GM12873 (cell line): ENCODE measurements around the gene GCLC.

Experiments used
- CTCF ChIP-seq: IDR thresholded peaks from 2 replicates; pipeline ENCODE4 v1.5.1; 2012; ENCODE audit warnings: low read depth, mild to moderate bottlenecking, moderate library complexity, low read length, control low read depth; ENCODE audit not compliant: insufficient read depth; ENCODE audit errors: missing control alignments

GCLC gene

DNA sequence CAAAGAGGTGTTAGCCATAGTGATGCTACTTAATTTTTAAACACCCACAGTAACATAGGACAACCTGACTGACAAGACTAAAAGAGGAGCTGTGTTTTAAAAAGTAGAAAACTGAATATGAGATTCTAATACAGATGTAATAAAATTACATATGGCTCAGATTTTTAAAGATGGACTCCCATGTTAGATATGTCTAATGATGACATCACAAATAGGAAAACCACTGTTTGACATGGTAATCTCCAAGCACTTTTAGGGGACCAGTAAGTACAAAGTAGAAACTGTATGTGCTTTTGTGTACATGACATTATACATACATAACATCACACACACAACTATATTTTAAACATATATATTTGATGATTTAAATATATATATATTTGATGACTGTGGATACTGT is 16.8 kb downstream of the GCLC start:
- no peak for TF ChIP-seq CTCF

DNA sequence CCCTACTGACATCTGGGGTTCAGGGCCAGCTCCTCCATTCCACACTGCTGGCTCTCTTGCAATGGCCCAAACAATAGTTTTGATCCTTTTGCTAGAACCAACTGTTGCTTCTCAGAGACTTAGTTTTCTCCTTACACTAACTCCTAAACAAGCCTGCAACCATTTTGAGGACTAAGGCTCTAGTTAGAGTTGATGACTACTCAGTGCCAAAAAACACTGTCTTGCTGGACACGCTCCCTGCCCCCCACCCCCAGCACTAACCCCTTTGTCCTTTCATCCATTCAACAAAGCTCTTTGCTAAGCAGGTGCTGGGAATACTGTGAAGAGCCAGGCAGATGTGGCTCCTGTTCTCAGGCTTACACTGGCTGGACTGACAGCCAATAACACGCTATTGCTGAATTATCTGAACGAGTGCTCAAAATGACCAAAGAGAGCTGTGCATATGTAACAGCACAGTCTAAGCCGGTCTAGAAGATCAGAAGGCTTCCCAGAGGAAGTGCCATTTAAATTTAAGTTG is 17.6 kb downstream of the GCLC start:
- TF ChIP-seq CTCF, result no peak

DNA sequence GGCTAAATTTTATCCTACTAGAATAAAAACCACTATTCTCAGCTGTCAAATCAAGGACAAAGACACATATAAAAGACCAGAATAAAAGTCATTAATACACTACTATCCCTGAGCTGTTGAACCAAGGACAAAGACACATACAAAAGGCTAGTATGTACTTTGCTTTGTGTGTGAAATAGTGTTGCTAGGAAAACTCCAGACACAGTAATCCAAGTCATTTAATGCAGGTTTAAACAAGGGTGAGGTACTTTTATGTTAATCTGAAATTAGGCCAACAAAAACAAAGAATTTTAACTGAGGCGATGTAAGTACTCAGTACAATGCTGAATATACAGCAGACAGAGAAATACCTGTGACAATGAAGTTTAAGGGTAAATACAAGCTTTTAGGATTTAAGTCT is 18.9 kb downstream of the GCLC start:
- no peak for TF ChIP-seq CTCF

- no peak for TF ChIP-seq CTCF
Measured at GRCh38 chr6:53524455-53524815, 20.5 kb downstream of the GCLC start.

- no peak for TF ChIP-seq CTCF
Measured at GRCh38 chr6:53523511-53524454, 21.1 kb downstream of the GCLC start.

DNA sequence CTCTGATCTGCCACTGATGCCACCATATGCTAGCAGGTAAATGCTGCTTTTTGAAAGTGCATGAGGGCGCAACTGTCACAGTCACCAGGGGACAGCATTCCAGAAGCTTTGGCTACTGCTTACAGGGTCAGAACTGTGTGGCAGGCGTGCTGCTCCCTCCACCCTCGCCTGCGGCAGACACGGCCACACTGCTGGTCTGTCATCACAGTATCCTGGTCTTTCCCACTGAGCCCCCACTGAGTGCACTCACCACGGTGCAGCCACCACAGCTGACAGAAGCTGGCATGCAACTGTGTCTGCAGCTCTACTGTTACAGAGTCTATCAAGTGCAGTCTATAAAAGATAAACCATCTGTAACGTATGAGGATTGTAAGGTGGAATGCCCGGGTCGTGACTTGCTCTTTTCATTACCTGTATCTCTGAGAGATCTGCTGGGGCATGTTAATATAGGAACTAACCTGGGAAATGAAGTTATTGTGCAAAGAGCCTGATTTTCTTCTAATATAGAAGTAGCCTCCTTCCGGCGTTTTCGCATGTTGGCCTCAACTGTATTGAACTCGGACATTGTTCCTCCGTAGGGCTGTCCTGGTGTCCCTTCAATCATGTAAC is 24.5 kb downstream of the GCLC start:
- TF ChIP-seq CTCF, result no peak

DNA sequence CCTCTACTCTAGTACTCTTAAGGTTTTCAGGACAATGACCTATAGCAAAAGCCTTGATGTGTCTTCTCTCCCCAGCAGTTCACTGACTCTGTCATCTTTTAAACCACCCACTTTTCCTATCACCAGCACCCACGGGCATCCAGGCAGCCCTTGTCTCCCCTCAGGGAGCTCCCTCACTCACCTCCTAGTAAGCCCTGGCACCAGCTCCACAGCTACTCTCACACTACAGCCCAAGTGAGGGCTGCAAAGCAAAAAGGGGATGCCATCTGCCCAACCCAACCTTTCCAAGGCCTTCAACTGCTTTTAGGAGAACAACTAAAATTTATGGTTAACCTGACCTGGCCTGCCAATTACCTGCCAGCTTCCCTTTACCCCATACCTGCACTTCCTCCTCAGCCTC is 26.0 kb downstream of the GCLC start:
- TF ChIP-seq CTCF, result no peak
